Measurements from ENCODE around the gene CIROP.
A peak's percentile ranks its signal among the peaks of the same experiment; 100 is the strongest.
"Not testable (repeated sequence)": the region's sequence is repeated elsewhere in the genome, so short reads cannot be mapped to it uniquely, and the experiment has no call there.

CIROP gene

GRCh38 chr14:23113431-23114119 lies 8.8 kb upstream of the CIROP start:
- no peak for DNase-seq (ENCODE audit: low spot score)

- DNase-seq (ENCODE audit: low spot score), result no peak
Measured at GRCh38 chr14:23112359-23113178, 7.8 kb upstream of the CIROP start.

- no peak for DNase-seq (ENCODE audit: low spot score)
Measured at GRCh38 chr14:23110579-23111365, 6.0 kb upstream of the CIROP start.

- DNase-seq (ENCODE audit: low spot score), result no peak
Measured at GRCh38 chr14:23109769-23110168, 5.0 kb upstream of the CIROP start.

- DNase-seq (ENCODE audit: low spot score), result not testable (repeated sequence)
Measured at GRCh38 chr14:23108169-23108568, 3.4 kb upstream of the CIROP start.

- not testable (repeated sequence) for DNase-seq (ENCODE audit: low spot score)
Measured at GRCh38 chr14:23107620-23108019, 2.8 kb upstream of the CIROP start.

GRCh38 chr14:23106747-23107045 lies 1.9 kb upstream of the CIROP start:
- DNase-seq (ENCODE audit: low spot score), result no peak

GRCh38 chr14:23105348-23105824 lies 597 bp upstream of the CIROP start:
- DNase-seq (ENCODE audit: low spot score), result no peak

GRCh38 chr14:23104070-23104590 lies 659 bp downstream of the CIROP start:
- no peak for DNase-seq (ENCODE audit: low spot score)

GRCh38 chr14:23103581-23103980 lies 1.2 kb downstream of the CIROP start:
- no peak for DNase-seq (ENCODE audit: low spot score)

GRCh38 chr14:23102801-23103200 lies 2.0 kb downstream of the CIROP start:
- no peak for DNase-seq (ENCODE audit: low spot score)

GRCh38 chr14:23101986-23102625 lies 2.7 kb downstream of the CIROP start:
- DNase-seq (ENCODE audit: low spot score), result no peak

- DNase-seq (ENCODE audit: low spot score), result no peak
Measured at GRCh38 chr14:23101213-23101970, 3.4 kb downstream of the CIROP start.

- no peak for DNase-seq (ENCODE audit: low spot score)
Measured at GRCh38 chr14:23099212-23099861, 5.5 kb downstream of the CIROP start.

- DNase-seq (ENCODE audit: low spot score), result no peak
Measured at GRCh38 chr14:23097786-23098185, 7.0 kb downstream of the CIROP start.

GRCh38 chr14:23095196-23096108 lies 9.3 kb downstream of the CIROP start, which contains the start of gene C14orf119:
TSS of gene C14orf119 (plus strand) at chr14:23095505. CDS start at chr14:23097659, 2,154 bp downstream.
- peak; percentile 100 for DNase-seq (ENCODE audit: low spot score)

GRCh38 chr14:23094666-23095195 lies 10.1 kb downstream of the CIROP start, which contains the start of gene ACIN1:
TSS of gene ACIN1 (minus strand) at chr14:23095136. CDS start at chr14:23095112, 24 bp downstream.
- peak; percentile 85 for DNase-seq (ENCODE audit: low spot score)

- DNase-seq (ENCODE audit: low spot score), result no peak
Measured at GRCh38 chr14:23093991-23094665, 10.7 kb downstream of the CIROP start.

Measured in putamen (tissue), 1 donor.